Ectodermal cell (in vitro differentiated cells): ENCODE results near the gene ASPSCR1.

Experiments used
- H3K27ac ChIP-seq: 2 replicates; pipeline ENCODE4 v1.7.0; 2013; ENCODE audit warnings: mild to moderate bottlenecking, low read depth, low read length; ENCODE audit not compliant: insufficient read depth, poor library complexity, severe bottlenecking
- H3K27me3 ChIP-seq: 2 replicates; pipeline ENCODE4 v1.7.0; 2013; ENCODE audit warnings: mild to moderate bottlenecking, low read length; ENCODE audit not compliant: insufficient read depth, control insufficient read depth, poor library complexity, severe bottlenecking
- H3K36me3 ChIP-seq: one replicate; pipeline ENCODE4 v1.7.0; 2013; ENCODE audit warnings: low read length; ENCODE audit not compliant: control insufficient read depth, insufficient read depth
- H3K4me1 ChIP-seq: one replicate; pipeline ENCODE4 v1.7.0; 2013; ENCODE audit warnings: low read length; ENCODE audit not compliant: control insufficient read depth, insufficient read depth
- H3K4me3 ChIP-seq: 2 replicates; pipeline ENCODE4 v1.7.0; 2013; ENCODE audit warnings: low read depth, low read length, control low read depth; ENCODE audit not compliant: insufficient read depth
- H3K9me3 ChIP-seq: 2 replicates; pipeline ENCODE4 v1.7.0; 2013; ENCODE audit warnings: mild to moderate bottlenecking, low read length, moderate library complexity; ENCODE audit not compliant: control insufficient read depth
- WGBS, 2 experiments: methylation state at CpG; one replicate each; pipeline ENCODE4 v1.1.7; 2013; ENCODE audit warnings: missing lambda C conversion rate in 2 of 2; 5-methylcytosine and 5-hydroxymethylcytosine counted together

Gene ASPSCR1

GRCh38 chr17:81996757-81997441 lies 19.5 kb downstream of the ASPSCR1 start:
- Histone ChIP-seq H3K36me3 (no peaks in the 10 kb centered on the region), H3K9me3 (no peaks in the 10 kb centered on the region), H3K27me3 (no peaks in the 10 kb centered on the region), H3K4me3 (no peak overlapping the region), H3K4me1 (peaks cover 58% of the 10 kb centered on the region), H3K27ac (no peak overlapping the region)
- 95 to 96% methylated on average over 30 of the region's 30 CpGs for WGBS, 2 experiments

GRCh38 chr17:81998212-81998611 lies 20.8 kb downstream of the ASPSCR1 start:
- peak overlapping the region; percentile 16 for H3K27ac ChIP-seq
- H3K36me3 ChIP-seq = no peaks in the 10 kb centered on the region
- H3K9me3 ChIP-seq = no peaks in the 10 kb centered on the region
- 90 to 95% methylated on average over 7 of the region's 7 CpGs for WGBS, 2 experiments
- no peaks in the 10 kb centered on the region for H3K27me3 ChIP-seq
- no peak overlapping the region for H3K4me3 ChIP-seq
- H3K4me1 ChIP-seq = peaks cover 46% of the 10 kb centered on the region

GRCh38 chr17:81998691-81999438 lies 21.4 kb downstream of the ASPSCR1 start:
- no peak overlapping the region for H3K4me3 ChIP-seq
- WGBS, 2 experiments = 94 to 95% methylated on average over 14 of the region's 14 CpGs
- no peaks in the 10 kb centered on the region for H3K36me3 ChIP-seq
- H3K4me1 ChIP-seq = peaks cover 46% of the 10 kb centered on the region
- H3K9me3 ChIP-seq = no peaks in the 10 kb centered on the region
- H3K27ac ChIP-seq = no peak overlapping the region
- no peaks in the 10 kb centered on the region for H3K27me3 ChIP-seq

GRCh38 chr17:81999587-81999975 lies 22.2 kb downstream of the ASPSCR1 start:
- Histone ChIP-seq H3K27ac (no peak overlapping the region), H3K27me3 (no peaks in the 10 kb centered on the region)
- WGBS, 2 experiments = 93 to 94% methylated on average over 12 of the region's 12 CpGs

GRCh38 chr17:81999976-82000802 lies 22.8 kb downstream of the ASPSCR1 start:
- 90 to 91% methylated on average over 36 of the region's 36 CpGs for WGBS, 2 experiments
- Histone ChIP-seq H3K9me3 (no peaks in the 10 kb centered on the region), H3K27ac (no peak overlapping the region)

More at GRCh38 chr17:81999587-81999975, 22.2 kb downstream of the ASPSCR1 start:
- peaks cover 39% of the 10 kb centered on the region for H3K4me1 ChIP-seq
- no peaks in the 10 kb centered on the region for H3K9me3 ChIP-seq
- H3K36me3 ChIP-seq = no peaks in the 10 kb centered on the region
- no peak overlapping the region for H3K4me3 ChIP-seq

GRCh38 chr17:82000803-82001570 lies 23.6 kb downstream of the ASPSCR1 start:
- WGBS, 2 experiments = 89 to 90% methylated on average over 32 of the region's 32 CpGs

More at GRCh38 chr17:81999976-82000802, 22.8 kb downstream of the ASPSCR1 start:
- Histone ChIP-seq H3K4me3 (no peak overlapping the region), H3K27me3 (no peaks in the 10 kb centered on the region), H3K36me3 (no peaks in the 10 kb centered on the region), H3K4me1 (peaks cover 34% of the 10 kb centered on the region)

GRCh38 chr17:82001571-82002056 lies 24.2 kb downstream of the ASPSCR1 start:
- Histone ChIP-seq H3K36me3 (no peaks in the 10 kb centered on the region), H3K4me3 (no peak overlapping the region), H3K9me3 (no peaks in the 10 kb centered on the region), H3K27me3 (no peaks in the 10 kb centered on the region), H3K27ac (no peak overlapping the region), H3K4me1 (peaks cover 26% of the 10 kb centered on the region)
- whole genome bisulfite sequencing, 2 experiments = 83 to 88% methylated on average over 17 of the region's 17 CpGs

More at GRCh38 chr17:82000803-82001570, 23.6 kb downstream of the ASPSCR1 start:
- Histone ChIP-seq H3K4me1 (peaks cover 26% of the 10 kb centered on the region), H3K9me3 (no peaks in the 10 kb centered on the region), H3K4me3 (no peak overlapping the region), H3K27me3 (no peaks in the 10 kb centered on the region), H3K36me3 (no peaks in the 10 kb centered on the region), H3K27ac (no peak overlapping the region)

GRCh38 chr17:82003411-82004381 lies 26.3 kb downstream of the ASPSCR1 start:
- H3K4me1 ChIP-seq = peaks cover 32% of the 10 kb centered on the region
- H3K9me3 ChIP-seq = no peaks in the 10 kb centered on the region
- no peak overlapping the region for H3K4me3 ChIP-seq
- no peaks in the 10 kb centered on the region for H3K27me3 ChIP-seq
- no peak overlapping the region for H3K27ac ChIP-seq
- no peaks in the 10 kb centered on the region for H3K36me3 ChIP-seq
- WGBS, 2 experiments = 79 to 84% methylated on average over 53 of the region's 53 CpGs
